Activated CD4-positive, alpha-beta T cell treated with anti-CD3 and anti-CD28 coated beads, Interleukin-2, amount 10 ng/mL, durations not matched to agents 24 days and 14 days (primary cell): ENCODE results near the gene AFAP1. TPM values are rescaled to one million over a fixed set of nuclear protein-coding genes. Genes with fewer than 3 reads are reported as not detected.

Source experiments
- total RNA-seq: library from RNA; stranded (reverse); gene quantifications from 2 replicates; pipeline ENCODE4 v1.2.3, GENCODE V29; 2022

Gene AFAP1
- total RNA-seq, 1 donor from 2014 or later = 37.6 TPM

Other genes starting within 250 kb of the AFAP1 start
- gene ABLIM2, start 219.0 kb upstream of the AFAP1 start, total RNA-seq = 0.28 and 0.63 TPM in 2 replicates